ENCODE measurements around the gene MAGEF1. TPM values are rescaled to one million over a fixed set of nuclear protein-coding genes. Genes with fewer than 3 reads are reported as not detected.

Gene MAGEF1
- total and polyA plus RNA-seq, 9 of the 15 experiments (the other 6 are each of a cell fraction or from before 2014, with no cell fraction given), result 1.5 to 39.1 (median 19.8) TPM

- ChIA-PET POLR2A (interaction anchor here (0.7 to 1.8 kb wide), 3 partner anchors 8 to 78 kb away, joined by 3 to 4 read pairs (median 3); no protein-coding TSS in a partner anchor), CTCF (ENCODE audit: low intra/inter-chr PET ratio) (no interaction called here)
- Histone ChIP-seq H3K4me3 (no peak overlapping the region), H4K20me1 (replicated peaks; ENCODE audit: control insufficient read depth, insufficient read depth, low read length) (peaks cover 8% of the 10 kb centered on the region), H2AFZ (ENCODE audit: low read depth, low read length) (no peak overlapping the region), H3K79me2 (ENCODE audit: control insufficient read depth, insufficient read depth, low read length) (no peaks in the 10 kb centered on the region), H3K27ac (ENCODE audit: extremely low read depth, low read depth, low read length) (no peak overlapping the region), H3K4me2 (ENCODE audit: insufficient read depth, low read length) (no peak overlapping the region), H3K4me1 (replicated peaks in 1 of 2; ENCODE audit: control insufficient read depth in 2 of 2, insufficient read depth in 2 of 2, low read length in 2 of 2) (peaks cover 0 to 8% of the 10 kb centered on the region in 2 experiments; a peak in 2 of 5 replicates), H3K9me1 (ENCODE audit: control insufficient read depth, insufficient read depth, low read length) (no peaks in the 10 kb centered on the region), H3K36me3 (ENCODE audit: control insufficient read depth, insufficient read depth, low read length) (no peaks in the 10 kb centered on the region), H3K27me3 (ENCODE audit: control insufficient read depth in 2 of 2, insufficient read depth in 2 of 2, low read length in 2 of 2) (peaks cover 44 to 87% of the 10 kb centered on the region in 2 experiments), H3K9ac (ENCODE audit: insufficient read depth in 1 of 2, low read depth in 2 of 2, low read length in 2 of 2) (no peak overlapping the region), H3K9me3 (replicated peaks; ENCODE audit: control insufficient read depth, insufficient read depth, low read depth, low read length) (no peaks in the 10 kb centered on the region)
- no peak for FAIRE-seq
- no peak for DNase-seq (ENCODE audit: extremely low read depth in 1 of 4, low spot score in 3 of 4)
- intact Hi-C loops (cut with micrococcal nuclease) (no loop called here), in situ Hi-C loops (cut with MboI) (no loop called here)
- WGBS (ENCODE audit: insufficient coverage, low coverage, missing lambda C conversion rate), result 1% methylated on average over 7 of the region's 7 CpGs
- ATAC-seq, result no peak
- TF ChIP-seq RCOR1 (IDR thresholded peaks at IDR 0.05; ENCODE audit: borderline replicate concordance in 1 of 2, low read depth in 2 of 2, low read length in 2 of 2) (no peak), SETDB1 (IDR thresholded peaks at IDR 0.05; ENCODE audit: low read length) (no peak), ZNF583 (CRISPR knock-in tag; IDR thresholded peaks at IDR 0.05) (no peak), THAP7 (CRISPR knock-in tag; IDR thresholded peaks at IDR 0.05) (no peak), MCM7 (IDR thresholded peaks at IDR 0.05) (no peak), ZNF224 (CRISPR knock-in tag; IDR thresholded peaks at IDR 0.05) (no peak), ZFP30 (CRISPR knock-in tag; IDR thresholded peaks at IDR 0.05; ENCODE audit: borderline replicate concordance) (no peak), NCOA6 (IDR thresholded peaks at IDR 0.05) (no peak), HDAC6 (IDR thresholded peaks at IDR 0.05; ENCODE audit: low read depth, low read length) (no peak), MLX (CRISPR knock-in tag; conservative IDR thresholded peaks at IDR 0.05) (no peak)
- BruUV-seq (replicated peaks), result no TSS peak
These were observed 23.0 kb downstream of the MAGEF1 start for GRCh38 chr3:184688882-184689271.
